A549 (cell line): ENCODE results near the gene UBE2C.

Experiments
- KDM1A ChIP-seq: fragments of 200-600 bp; sonication (generic); IDR thresholded peaks from 2 replicates; pipeline ENCODE4 v1.6.1; 2016; ENCODE audit warnings: low read depth, mild to moderate bottlenecking
- PBX3 ChIP-seq: IDR thresholded peaks from 2 replicates; pipeline ENCODE4 v1.6.1; 2012

DNA sequence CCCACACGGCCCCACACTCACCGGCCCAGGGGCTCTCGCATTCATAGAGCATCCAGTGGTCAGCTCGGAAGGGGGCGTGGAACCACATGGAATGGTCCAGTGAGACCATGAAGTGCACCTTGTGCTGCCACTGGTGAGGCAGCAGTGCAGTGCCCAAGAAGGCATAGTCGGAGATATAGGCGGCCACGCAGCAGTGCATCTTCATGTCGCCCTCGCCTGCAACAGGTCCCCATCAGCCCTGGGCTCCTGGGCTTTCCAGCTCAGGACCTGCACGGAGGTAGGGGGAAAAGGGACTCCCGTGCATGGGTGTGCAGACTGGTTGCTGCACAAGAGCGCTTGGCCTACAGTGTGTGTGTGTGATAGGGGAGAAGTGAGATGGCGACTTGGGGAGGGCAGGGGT is 31.1 kb downstream of the UBE2C start:
- no peak for TF ChIP-seq PBX3
- no peak for TF ChIP-seq KDM1A
